Vagina (tissue), 2 donors: Measurements from ENCODE around the gene BCOR. TPM values are rescaled to one million over a fixed set of nuclear protein-coding genes. Genes with fewer than 3 reads are reported as not detected.

Experiments used
- DNase-seq, 2 donors: peaks; one replicate each; pipeline ENCODE4 v3.0.0-alpha.2; 2017; ENCODE audit errors: extremely low spot score in 2 of 2
- H3K27ac ChIP-seq: fragments of 200-600 bp; sonication (generic); one replicate; pipeline ENCODE4 v1.5.1; 2019
- H3K27me3 ChIP-seq: fragments of 200-600 bp; sonication (generic); one replicate; pipeline ENCODE4 v1.5.1; 2019
- H3K36me3 ChIP-seq, 2 donors: fragments of 200-600 bp; sonication (generic); one replicate each; pipeline ENCODE4 v1.5.1; 2017 to 2019
- H3K4me1 ChIP-seq: fragments of 200-600 bp; sonication (generic); one replicate; pipeline ENCODE4 v1.5.1; 2019
- H3K4me3 ChIP-seq, 2 donors: fragments of 200-600 bp; sonication (generic); 1 replicate in 1 of 2; 2 replicates in 1 of 2; pipeline ENCODE4 v1.5.1; 2016 to 2019
- H3K9me3 ChIP-seq: fragments of 200-600 bp; sonication (generic); one replicate; pipeline ENCODE4 v1.5.1; 2019
- CTCF ChIP-seq, 3 experiments: fragments of 450-650 bp in 2 of 3; fragments of 200-600 bp in 1 of 3; sonication (generic) in 1 of 3; IDR thresholded peaks; one replicate each; pipeline ENCODE4 v1.5.1; 2017 to 2019; ENCODE audit warnings: antibody characterized with exemption in 3 of 3, mild to moderate bottlenecking in 2 of 3, moderate library complexity in 2 of 3
- POLR2A ChIP-seq, 2 donors: fragments of 450-650 bp; IDR thresholded peaks; one replicate each; pipeline ENCODE4 v1.6.1; 2017; ENCODE audit warnings: antibody characterized with exemption in 2 of 2, mild to moderate bottlenecking in 2 of 2, moderate library complexity in 2 of 2
- POLR2AphosphoS5 ChIP-seq, 2 donors: sonication (generic); formaldehyde crosslinking; IDR thresholded peaks; one replicate each; pipeline ENCODE4 v1.9.0; 2017; ENCODE audit warnings: antibody characterized with exemption in 2 of 2, mild to moderate bottlenecking in 2 of 2, low read depth in 1 of 2; ENCODE audit not compliant: insufficient read depth in 1 of 2
- intact Hi-C: fragments of 100-400 bp; cut with DNase I; formaldehyde crosslinking; loops from one replicate; pipeline ENCODE4 v1.15.1; 2023
- total RNA-seq: library from RNA; depleted of rRNA; stranded (reverse); fragments of >200 nt; gene quantifications from one replicate; pipeline ENCODE4 v1.2.3, GENCODE V29; 2016

The BCOR gene
- total RNA-seq, 1 donor from 2014 or later: 19.9 TPM

DNA sequence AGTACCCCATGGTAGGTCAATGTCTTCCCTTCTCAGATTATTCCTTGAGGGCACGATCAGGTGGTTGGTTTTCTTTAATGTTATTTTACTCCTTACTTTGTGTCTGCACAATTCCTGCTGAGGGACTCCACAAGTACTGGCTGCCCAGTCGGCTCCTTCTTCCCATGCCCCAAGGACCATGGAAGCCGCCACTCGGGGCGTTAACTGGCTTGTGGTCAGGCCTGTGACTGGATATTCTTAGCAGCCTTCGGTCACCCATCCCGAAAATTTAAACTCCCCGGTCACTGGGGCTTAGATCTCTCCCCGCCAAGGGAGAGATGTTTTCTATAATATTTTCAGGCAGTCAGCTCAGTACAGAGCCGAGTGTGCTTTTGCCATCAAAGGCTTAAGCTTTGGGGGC is 24.7 kb upstream of the BCOR start:
- TF ChIP-seq CTCF (IDR thresholded peaks at IDR 0.05): no peak
- no peak for TF ChIP-seq POLR2AphosphoS5 (IDR thresholded peaks at IDR 0.05; ENCODE audit: insufficient read depth in 1 of 2, low read depth in 1 of 2)
- no peak for TF ChIP-seq POLR2A (IDR thresholded peaks at IDR 0.05)
- Histone ChIP-seq H3K4me1 (no peaks in the 10 kb centered on the region), H3K27me3 (no peaks in the 10 kb centered on the region), H3K36me3 (no peaks in the 10 kb centered on the region), H3K9me3 (no peaks in the 10 kb centered on the region), H3K27ac (no peak overlapping the region), H3K4me3 (no peak overlapping the region)
- intact Hi-C loops: no loop called here
- DNase-seq: no peak

- H3K27ac ChIP-seq: no peak overlapping the region
- H3K27me3 ChIP-seq: no peaks in the 10 kb centered on the region
- intact Hi-C loops: no loop called here
- H3K4me1 ChIP-seq: no peaks in the 10 kb centered on the region
- TF ChIP-seq POLR2AphosphoS5 (IDR thresholded peaks at IDR 0.05; ENCODE audit: insufficient read depth in 1 of 2, low read depth in 1 of 2) (no peak), POLR2A (IDR thresholded peaks at IDR 0.05) (no peak), CTCF (IDR thresholded peaks at IDR 0.05) (no peak)
- no peaks in the 10 kb centered on the region for H3K36me3 ChIP-seq
- H3K9me3 ChIP-seq: no peaks in the 10 kb centered on the region
- DNase-seq: no peak
- no peak overlapping the region for H3K4me3 ChIP-seq
Observed at GRCh38 chrX:40121618-40122017, 23.9 kb upstream of the BCOR start.

- Histone ChIP-seq H3K27ac (no peak overlapping the region), H3K4me3 (no peak overlapping the region), H3K27me3 (no peaks in the 10 kb centered on the region), H3K9me3 (no peaks in the 10 kb centered on the region), H3K36me3 (no peaks in the 10 kb centered on the region), H3K4me1 (no peaks in the 10 kb centered on the region)
- intact Hi-C loops: no loop called here
- TF ChIP-seq POLR2A (IDR thresholded peaks at IDR 0.05): no peak
- no peak for TF ChIP-seq POLR2AphosphoS5 (IDR thresholded peaks at IDR 0.05; ENCODE audit: insufficient read depth in 1 of 2, low read depth in 1 of 2)
- no peak for TF ChIP-seq CTCF (IDR thresholded peaks at IDR 0.05)
- DNase-seq: no peak
Observed at GRCh38 chrX:40120838-40121580, 23.3 kb upstream of the BCOR start.

DNA sequence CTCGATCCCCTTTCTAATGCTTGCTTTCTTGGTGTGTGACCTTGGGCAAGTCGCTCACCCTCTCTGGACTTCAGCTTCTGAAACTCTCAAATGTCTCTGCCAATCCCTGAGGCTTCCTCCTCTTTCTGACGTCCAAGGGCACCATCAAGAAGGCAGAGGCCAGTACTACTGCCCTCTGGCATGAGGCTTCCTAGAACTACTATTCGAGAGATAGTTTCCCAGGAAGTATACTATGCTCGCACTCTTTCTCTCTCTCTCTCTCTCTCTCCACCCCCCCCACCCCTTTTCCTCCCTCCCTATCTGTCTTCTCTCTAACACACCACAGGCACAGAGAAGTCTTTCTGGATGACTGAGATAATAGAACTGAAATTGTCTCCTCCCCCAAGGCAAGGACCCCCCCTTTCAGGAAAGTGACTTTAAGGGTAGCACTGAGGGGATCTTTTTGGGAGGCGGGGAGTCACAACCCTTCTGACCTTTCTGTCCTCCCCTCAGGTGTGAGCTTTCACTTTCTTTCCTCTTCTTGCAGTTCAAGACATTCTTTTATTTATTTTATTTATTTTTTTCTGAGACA is 20.0 kb upstream of the BCOR start:
- H3K27me3 ChIP-seq: no peaks in the 10 kb centered on the region
- intact Hi-C loops: no loop called here
- TF ChIP-seq CTCF (IDR thresholded peaks at IDR 0.05): no peak
- no peak for TF ChIP-seq POLR2AphosphoS5 (IDR thresholded peaks at IDR 0.05; ENCODE audit: insufficient read depth in 1 of 2, low read depth in 1 of 2)
- TF ChIP-seq POLR2A (IDR thresholded peaks at IDR 0.05): no peak
- H3K4me3 ChIP-seq: no peak overlapping the region
- no peaks in the 10 kb centered on the region for H3K4me1 ChIP-seq
- H3K9me3 ChIP-seq: no peaks in the 10 kb centered on the region
- DNase-seq: no peak
- H3K36me3 ChIP-seq: no peaks in the 10 kb centered on the region
- H3K27ac ChIP-seq: no peak overlapping the region

GRCh38 chrX:40116925-40117324 is 19.2 kb upstream of the BCOR start:
- H3K4me3 ChIP-seq: no peak overlapping the region
- H3K9me3 ChIP-seq: no peaks in the 10 kb centered on the region
- no peak for DNase-seq
- H3K27me3 ChIP-seq: no peaks in the 10 kb centered on the region
- H3K36me3 ChIP-seq: no peaks in the 10 kb centered on the region
- H3K27ac ChIP-seq: no peak overlapping the region
- intact Hi-C loops: no loop called here
- no peak for TF ChIP-seq CTCF (IDR thresholded peaks at IDR 0.05)
- no peak for TF ChIP-seq POLR2AphosphoS5 (IDR thresholded peaks at IDR 0.05; ENCODE audit: insufficient read depth in 1 of 2, low read depth in 1 of 2)
- TF ChIP-seq POLR2A (IDR thresholded peaks at IDR 0.05): no peak
- H3K4me1 ChIP-seq: no peaks in the 10 kb centered on the region
